T-helper 17 cell (primary cell): ENCODE results near the gene ALKBH7. TPM values are rescaled to one million over a fixed set of nuclear protein-coding genes. Genes with fewer than 3 reads are reported as not detected.
A peak's percentile ranks its signal among the peaks of the same experiment; 100 is the strongest.

Experiments
- ATAC-seq: fragments of 150-1000 bp; cut with Tn5 transposase; 2 replicates; pipeline ENCODE4 v1.10.0; 2021; ENCODE audit warnings: mild to moderate bottlenecking, moderate library complexity
- DNase-seq, 3 donors: peaks; one replicate each; pipeline versions ENCODE4 v3.0.0 to v3.0.0-alpha.2; 2020 to 2021
- H3K9me3 ChIP-seq: one replicate; pipeline ENCODE4 v1.7.0; 2013; ENCODE audit warnings: low read length, mild to moderate bottlenecking; ENCODE audit not compliant: control insufficient read depth, poor library complexity, severe bottlenecking
- H3K27ac Mint-ChIP-seq: one replicate; pipeline ENCODE4 v1.8.0; 2022; ENCODE audit warnings: mild to moderate bottlenecking, moderate library complexity, mixed read lengths
- H3K27me3 Mint-ChIP-seq: one replicate; pipeline ENCODE4 v1.8.0; 2022; ENCODE audit warnings: mixed read lengths
- H3K36me3 Mint-ChIP-seq: one replicate; pipeline ENCODE4 v1.8.0; 2022; ENCODE audit warnings: low read depth, mixed read lengths
- H3K4me1 Mint-ChIP-seq: one replicate; pipeline ENCODE4 v1.8.0; 2022; ENCODE audit warnings: mild to moderate bottlenecking, mixed read lengths
- H3K4me3 Mint-ChIP-seq: one replicate; pipeline ENCODE4 v1.8.0; 2022; ENCODE audit warnings: mild to moderate bottlenecking, moderate library complexity, mixed read lengths
- total RNA-seq, 4 donors: library from RNA in 2 of 4; stranded (reverse) in 2 of 4; gene quantifications; one replicate each; pipeline ENCODE4 v1.2.3 and lab custom pipeline; 2022 to 2026

Gene ALKBH7
- total RNA-seq, 2 donors from 2014 or later = 44.1 to 47.6 TPM

DNA sequence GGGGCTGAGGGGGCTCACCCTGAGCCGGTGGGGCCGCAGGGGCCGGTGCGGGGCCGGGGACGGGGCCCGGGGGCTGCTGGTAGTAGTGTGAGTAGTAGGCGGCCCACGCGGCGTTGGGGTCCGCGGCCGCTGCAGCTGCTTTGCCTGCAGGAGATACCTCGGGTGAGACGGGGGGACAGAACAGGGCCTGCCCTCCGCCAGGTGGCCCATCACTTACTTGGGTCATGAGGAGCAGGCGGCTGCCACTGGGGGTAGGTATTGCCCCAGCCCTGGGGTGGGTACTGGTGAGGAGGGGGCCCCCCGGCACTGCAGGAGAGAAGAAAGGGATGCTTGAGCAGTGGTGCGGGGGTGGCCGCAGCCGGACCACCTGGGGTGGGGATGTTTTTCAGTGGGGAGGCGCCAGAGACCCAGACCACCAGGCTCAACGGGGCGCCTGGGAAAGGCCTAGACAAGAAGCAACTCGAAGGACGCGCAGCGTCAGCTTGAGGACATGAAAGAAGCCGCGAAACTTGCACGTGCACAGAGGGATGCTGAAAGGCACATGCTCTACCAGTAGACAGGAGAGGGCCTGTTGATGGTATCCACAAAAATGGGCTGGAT is 43.1 kb downstream of the ALKBH7 start:
- DNase-seq (no peak), ATAC-seq (no peak)
- no peak overlapping the region for H3K27ac Mint-ChIP-seq
- H3K4me1 Mint-ChIP-seq = no peaks in the 10 kb centered on the region
- peaks cover 2% of the 10 kb centered on the region for H3K36me3 Mint-ChIP-seq
- H3K4me3 Mint-ChIP-seq = no peak overlapping the region
- H3K9me3 ChIP-seq = no peaks in the 10 kb centered on the region
- no peaks in the 10 kb centered on the region for H3K27me3 Mint-ChIP-seq

DNA sequence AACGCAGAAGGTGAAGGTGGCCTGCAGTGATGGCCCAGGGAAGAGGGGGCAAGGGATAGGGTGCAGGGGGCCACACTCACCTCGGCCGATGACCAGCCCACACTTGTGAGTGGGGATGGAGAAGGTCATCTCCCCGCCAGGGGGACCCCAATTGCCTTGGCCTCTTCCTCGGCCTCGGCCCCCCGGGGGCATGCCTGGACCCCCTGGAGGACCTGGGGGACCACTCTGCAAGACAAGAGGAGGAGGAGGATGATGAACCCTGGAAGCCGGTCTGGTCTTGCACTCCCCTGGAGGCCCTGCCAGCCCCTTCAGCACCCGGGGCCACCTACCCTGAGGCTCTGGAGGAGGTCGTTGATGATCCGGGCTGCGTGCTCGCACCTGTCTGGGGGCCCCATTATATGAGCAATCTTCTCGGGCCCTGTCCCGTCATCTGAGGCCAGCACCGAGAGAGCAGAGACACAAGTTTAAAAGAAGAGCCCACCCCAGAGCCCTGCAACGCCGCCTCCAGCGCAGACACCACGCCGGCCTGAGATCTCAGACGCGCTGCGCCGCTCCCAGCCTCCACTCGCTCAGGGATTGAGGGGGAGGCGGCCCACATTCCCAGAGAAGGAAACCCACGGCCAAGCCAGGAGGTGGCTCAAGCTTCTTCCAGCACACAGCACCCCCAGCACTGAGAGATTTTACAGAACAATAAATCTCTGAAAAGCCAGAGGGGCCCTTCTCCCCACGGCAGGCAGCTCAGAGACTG is 44.2 kb downstream of the ALKBH7 start:
- ATAC-seq (no peak), DNase-seq (no peak)
- Mint-ChIP-seq H3K4me1 (peaks cover 4% of the 10 kb centered on the region), H3K27me3 (no peaks in the 10 kb centered on the region), H3K27ac (peak overlapping the region; percentile 16), H3K36me3 (peaks cover 2% of the 10 kb centered on the region), H3K4me3 (no peak overlapping the region)
- no peaks in the 10 kb centered on the region for H3K9me3 ChIP-seq

DNA sequence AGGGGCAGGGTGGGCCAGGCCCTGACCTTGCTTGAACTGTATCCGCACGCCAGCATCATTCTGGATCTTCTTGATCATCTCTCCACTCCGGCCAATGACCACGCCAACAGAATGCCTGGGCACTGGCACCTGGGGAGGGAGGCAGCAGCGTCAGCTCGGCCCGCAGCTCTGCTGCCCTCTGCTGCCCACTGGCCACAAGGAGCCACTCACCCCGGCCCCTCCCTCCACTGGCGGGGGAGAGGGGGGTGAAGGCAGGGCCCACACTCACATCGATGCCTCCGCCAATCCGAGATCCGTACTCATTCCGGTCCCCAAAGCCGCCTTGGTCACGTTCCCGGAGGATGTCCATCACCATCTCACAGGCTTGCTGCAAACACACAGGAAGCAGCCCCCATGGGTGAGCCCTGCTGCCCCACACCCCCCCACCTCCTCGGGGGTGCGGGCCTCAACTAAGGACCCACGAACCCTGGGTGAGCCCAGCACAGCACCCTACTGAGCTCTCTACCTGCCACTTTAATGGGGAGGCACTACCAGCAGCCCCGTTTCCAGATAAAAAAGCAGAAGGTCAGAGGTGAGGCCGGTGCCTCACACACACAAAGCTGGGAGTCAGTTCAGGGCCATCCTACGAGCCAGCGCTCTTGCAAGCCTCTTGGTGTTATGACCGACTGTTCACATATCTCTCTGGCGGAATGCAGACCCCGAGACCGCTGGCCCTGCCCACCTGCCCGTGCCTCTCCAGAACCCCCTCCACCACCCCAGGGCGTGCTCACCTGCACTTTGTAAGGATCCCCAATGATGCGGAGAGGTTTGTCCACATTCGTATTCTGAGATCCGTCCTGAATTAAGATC is 45.3 kb downstream of the ALKBH7 start:
- Mint-ChIP-seq H3K27ac (peak overlapping the region; percentile 27), H3K27me3 (no peaks in the 10 kb centered on the region), H3K4me3 (no peak overlapping the region), H3K4me1 (peaks cover 8% of the 10 kb centered on the region), H3K36me3 (peaks cover 2% of the 10 kb centered on the region)
- DNase-seq (no peak), ATAC-seq (no peak)
- H3K9me3 ChIP-seq = no peaks in the 10 kb centered on the region

DNA sequence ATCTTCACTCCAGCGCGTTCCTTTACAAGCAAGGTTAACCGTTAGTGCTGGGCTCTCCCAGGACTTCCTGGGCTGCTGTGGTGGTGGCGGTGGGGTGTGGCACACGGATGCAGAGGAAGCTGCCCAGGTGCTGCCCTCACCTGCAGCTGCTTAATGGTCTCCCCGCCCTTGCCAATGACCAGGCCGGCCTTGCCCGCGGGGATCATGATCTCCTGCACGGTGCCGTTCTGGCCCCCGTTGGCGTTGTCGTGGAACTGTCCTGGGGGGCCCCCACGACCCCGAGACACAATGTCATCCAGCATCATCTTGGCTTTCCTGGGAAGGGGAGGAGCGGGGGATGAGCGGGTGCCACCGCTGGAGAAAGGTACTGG is 46.0 kb downstream of the ALKBH7 start:
- no peak overlapping the region for H3K4me3 Mint-ChIP-seq
- H3K36me3 Mint-ChIP-seq = peaks cover 2% of the 10 kb centered on the region
- peaks cover 14% of the 10 kb centered on the region for H3K4me1 Mint-ChIP-seq

DNA sequence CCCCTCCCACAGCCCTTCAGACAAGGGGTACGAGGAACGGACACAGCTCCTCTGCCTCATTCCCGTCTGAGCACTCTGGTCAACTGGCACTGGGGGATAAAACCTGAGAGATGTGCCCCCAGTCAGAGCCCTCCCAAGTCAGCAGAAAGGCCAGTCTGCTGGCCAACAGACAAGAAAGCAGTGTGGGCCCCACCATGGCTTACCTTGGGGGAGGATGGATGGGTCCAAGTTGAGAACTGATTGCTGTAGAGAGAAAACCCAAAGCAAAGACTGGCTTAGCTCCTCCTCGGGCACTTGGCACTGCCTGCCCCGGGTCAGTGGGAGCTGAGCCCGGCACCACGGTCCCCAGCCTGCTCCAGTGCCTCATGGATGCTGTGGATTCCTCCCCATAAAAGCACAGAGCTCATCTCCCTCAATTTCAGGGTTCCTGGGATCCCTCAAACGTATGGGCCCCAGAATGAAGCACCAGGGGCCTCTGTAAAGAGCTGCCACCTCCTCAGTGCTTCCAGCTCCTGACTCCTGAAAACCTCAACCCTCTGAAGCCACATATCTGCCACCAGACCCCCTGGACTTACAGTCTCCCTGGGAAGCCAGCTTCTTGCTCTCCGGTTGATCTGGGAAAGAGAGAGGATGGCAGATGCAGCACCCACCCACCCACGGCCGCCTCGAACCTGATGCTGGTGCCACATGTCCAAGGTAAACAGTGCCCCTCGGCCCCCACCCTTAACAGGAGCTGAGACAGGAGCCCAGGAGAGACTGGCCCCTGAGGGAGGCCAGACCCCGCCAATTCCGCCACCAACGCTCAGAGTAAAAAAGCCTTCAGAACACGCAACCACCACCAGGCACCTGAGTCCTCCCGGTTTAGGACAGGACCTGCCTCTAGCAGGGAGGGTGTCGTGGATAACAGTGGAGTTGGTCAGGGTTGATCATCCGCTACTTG is 48.8 kb downstream of the ALKBH7 start:
- no peaks in the 10 kb centered on the region for H3K27me3 Mint-ChIP-seq
- H3K36me3 Mint-ChIP-seq = no peaks in the 10 kb centered on the region
- peaks cover 24% of the 10 kb centered on the region for H3K4me1 Mint-ChIP-seq
- DNase-seq (no peak), ATAC-seq (no peak)
- H3K27ac Mint-ChIP-seq = peak overlapping the region; percentile 82
- H3K9me3 ChIP-seq = no peaks in the 10 kb centered on the region
- no peak overlapping the region for H3K4me3 Mint-ChIP-seq

More for the DNA sequence above, 46.0 kb downstream of the ALKBH7 start:
- Mint-ChIP-seq H3K27ac (peak overlapping the region; percentile 27), H3K27me3 (no peaks in the 10 kb centered on the region)
- no peaks in the 10 kb centered on the region for H3K9me3 ChIP-seq
- ATAC-seq (no peak), DNase-seq (no peak)

DNA sequence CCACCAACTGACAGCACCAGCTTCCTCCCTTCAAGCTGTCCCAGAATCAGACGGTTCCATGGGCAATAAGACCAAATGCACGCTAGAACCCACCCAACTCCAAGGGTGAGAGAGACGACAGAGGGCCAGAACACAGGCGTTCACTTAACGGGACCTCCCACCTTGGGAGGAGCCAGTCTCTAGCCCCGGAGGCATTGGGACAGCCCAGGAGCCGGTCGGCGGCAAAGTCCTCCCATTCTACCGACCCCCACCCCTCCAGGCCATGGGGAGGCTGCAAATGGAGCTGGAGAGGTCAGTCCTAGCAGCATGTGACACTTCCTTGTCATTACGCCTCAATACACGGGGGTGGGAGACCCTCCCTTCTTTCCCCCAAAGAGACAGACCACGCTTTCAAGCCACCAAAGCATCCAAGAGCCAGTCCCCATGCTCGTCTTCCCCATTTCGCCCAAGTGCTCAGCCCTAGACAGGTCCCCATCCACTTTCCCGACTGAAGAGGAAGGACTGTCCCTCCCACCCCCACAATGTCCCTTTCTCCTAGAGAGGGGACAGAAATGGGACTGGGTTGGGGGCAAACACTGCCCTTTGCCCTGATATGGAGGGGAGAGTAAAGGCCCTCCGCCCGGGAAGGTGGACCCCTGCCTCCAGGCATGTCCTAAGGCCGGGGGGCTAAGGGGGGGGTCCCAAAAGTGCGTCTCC is 51.1 kb downstream of the ALKBH7 start:
- no peak for DNase-seq
- Mint-ChIP-seq H3K27ac (peak overlapping the region; percentile 82), H3K27me3 (no peaks in the 10 kb centered on the region), H3K4me3 (peak overlapping the region; percentile 89), H3K4me1 (peaks cover 24% of the 10 kb centered on the region), H3K36me3 (no peaks in the 10 kb centered on the region)
- no peak for ATAC-seq
- H3K9me3 ChIP-seq = no peaks in the 10 kb centered on the region

DNA sequence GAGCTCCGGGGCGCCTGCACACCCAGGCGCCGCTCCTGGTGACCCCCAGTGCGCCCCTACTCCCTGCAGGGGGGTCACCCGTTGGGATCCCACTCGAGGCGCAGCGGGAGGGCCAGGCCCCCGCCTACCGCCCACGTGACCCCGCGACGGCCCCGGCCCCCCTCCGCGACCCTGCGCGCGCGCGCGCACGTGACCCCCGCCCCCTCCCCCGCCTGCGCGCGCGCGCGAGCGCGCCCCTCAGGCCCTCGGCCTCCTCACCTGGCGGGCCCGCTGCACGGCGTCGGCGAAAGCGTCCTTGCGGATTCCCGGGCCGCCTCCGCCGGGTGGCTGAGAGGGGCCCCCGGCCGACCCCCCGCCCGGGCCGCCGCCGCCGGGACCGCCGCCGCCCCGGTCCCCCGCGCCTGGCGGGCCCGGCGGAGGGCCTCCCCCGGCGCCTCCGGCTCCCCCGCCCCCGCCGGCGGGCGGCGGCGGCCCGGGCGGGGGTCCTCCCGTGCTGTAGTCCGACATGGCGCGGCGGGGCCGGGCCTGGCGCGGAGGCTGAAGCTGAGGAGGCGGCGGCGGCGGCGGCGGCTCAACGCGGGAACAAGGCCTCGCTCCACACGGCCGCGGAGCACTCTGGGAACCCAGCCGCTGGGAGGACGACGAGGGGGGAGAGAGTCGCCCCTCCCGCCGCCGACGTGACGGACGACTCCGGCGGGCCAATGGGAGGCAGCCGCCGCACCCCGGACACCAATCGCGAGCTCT is 51.8 kb downstream of the ALKBH7 start, which contains the start of gene KHSRP:
Gene KHSRP (minus strand): TSS at position 617 of the 744 bp plus-strand sequence. CDS start 110 bp downstream, at position 507.
- Mint-ChIP-seq H3K4me1 (peaks cover 25% of the 10 kb centered on the region), H3K27me3 (no peaks in the 10 kb centered on the region), H3K4me3 (peak within 1 kb of the TSS; percentile 90), H3K36me3 (no peaks in the 10 kb centered on the region), H3K27ac (peak within 1 kb of the TSS; percentile 90)
- H3K9me3 ChIP-seq = no peaks in the 10 kb centered on the region
- no peak for ATAC-seq
- DNase-seq = peak; percentile 22 to 41 (median 35)

Other genes with a start within 250 kb of the ALKBH7 start
- not detected for gene ACSBG2, start 237.1 kb upstream of the ALKBH7 start, total RNA-seq
- 10 to 100 TPM; 27.1 to 30.3 TPM for gene MLLT1, start 92.8 kb upstream of the ALKBH7 start, total RNA-seq
- gene ACER1, start 39.2 kb upstream of the ALKBH7 start, total RNA-seq = 1 to 10 TPM in 1 of 2 donors, under 1 TPM in 1; 0.99 to 1.5 TPM
- 10 to 100 TPM; 75.9 to 82.7 TPM for gene CLPP, start 11.3 kb upstream of the ALKBH7 start, total RNA-seq
- 1 to 10 TPM; 1.3 to 1.5 TPM for gene PSPN, start 3.1 kb downstream of the ALKBH7 start, total RNA-seq
- 10 to 100 TPM; 67.2 to 68.7 TPM for gene GTF2F1, start 20.4 kb downstream of the ALKBH7 start, total RNA-seq
- 100 to 1,000 TPM; 138 to 164 TPM for gene KHSRP, start 52.0 kb downstream of the ALKBH7 start, total RNA-seq
- gene SLC25A41, start 61.0 kb downstream of the ALKBH7 start, total RNA-seq = not detected
- gene SLC25A23, start 87.0 kb downstream of the ALKBH7 start, total RNA-seq = 10 to 100 TPM in 1 of 2 donors, 1 to 10 TPM in 1; 9.6 to 11.3 TPM
- 1 to 10 TPM; 1.4 to 1.5 TPM for gene CRB3, start 91.5 kb downstream of the ALKBH7 start, total RNA-seq
- 100 to 1,000 TPM; 104 to 105 TPM for gene DENND1C, start 109.0 kb downstream of the ALKBH7 start, total RNA-seq
- gene TUBB4A, start 129.5 kb downstream of the ALKBH7 start, total RNA-seq = 1 to 10 TPM; 1.5 to 1.6 TPM
- gene TNFSF9, start 158.2 kb downstream of the ALKBH7 start, total RNA-seq = 1 to 10 TPM; 2.2 to 3.3 TPM
- gene CD70, start 218.4 kb downstream of the ALKBH7 start, total RNA-seq = 1 to 10 TPM; 3.0 to 4.5 TPM